Omental fat pad (tissue), 4 donors: ENCODE data around the gene NAV2. TPM values are rescaled to one million over a fixed set of nuclear protein-coding genes. Genes with fewer than 3 reads are reported as not detected.

Experiments used
- ATAC-seq: fragments of 150-250 bp; one replicate; pipeline ENCODE4 v1.9.1; 2016; ENCODE audit warnings: mild to moderate bottlenecking, moderate library complexity; ENCODE audit not compliant: low FRiP score
- DNase-seq: peaks from one replicate; pipeline ENCODE4 v3.0.0-alpha.2; 2019; ENCODE audit warnings: low spot score
- CTCF ChIP-seq, 3 donors: fragments of 450-650 bp; IDR thresholded peaks; one replicate each; pipeline ENCODE4 v1.5.1; 2016 to 2017; ENCODE audit warnings: antibody characterized with exemption in 3 of 3, mild to moderate bottlenecking in 3 of 3, moderate library complexity in 2 of 3
- total RNA-seq, 4 donors: library from RNA; depleted of rRNA; stranded (reverse); fragments of >200 nt; gene quantifications; one replicate each; pipeline ENCODE4 v1.1.0, GENCODE V29; 2016

Gene NAV2
- total RNA-seq, 4 donors from 2014 or later: 6.3 to 41.6 (median 13.0) TPM

DNA sequence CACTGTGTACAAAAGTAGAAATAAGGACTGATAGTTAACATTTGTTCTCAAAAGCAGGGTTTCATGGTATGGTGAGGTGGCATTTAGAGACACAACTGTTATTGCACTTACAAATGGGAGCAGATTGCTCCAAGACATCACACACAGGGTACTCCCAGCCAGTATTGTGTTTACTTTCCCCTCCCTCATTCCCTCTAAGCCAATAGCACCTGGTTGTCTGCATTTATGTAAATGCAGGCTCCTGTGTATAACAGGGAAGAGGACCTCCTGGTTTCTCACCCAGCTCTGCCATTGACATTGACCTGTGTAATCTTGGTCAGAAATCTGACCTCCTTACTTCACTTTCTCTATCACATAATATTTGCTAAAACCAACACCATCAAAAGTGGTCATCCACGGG is 154.4 kb downstream of the NAV2 start:
- ATAC-seq (no peak), DNase-seq (no peak)
- no peak for TF ChIP-seq CTCF (IDR thresholded peaks at IDR 0.05)

DNA sequence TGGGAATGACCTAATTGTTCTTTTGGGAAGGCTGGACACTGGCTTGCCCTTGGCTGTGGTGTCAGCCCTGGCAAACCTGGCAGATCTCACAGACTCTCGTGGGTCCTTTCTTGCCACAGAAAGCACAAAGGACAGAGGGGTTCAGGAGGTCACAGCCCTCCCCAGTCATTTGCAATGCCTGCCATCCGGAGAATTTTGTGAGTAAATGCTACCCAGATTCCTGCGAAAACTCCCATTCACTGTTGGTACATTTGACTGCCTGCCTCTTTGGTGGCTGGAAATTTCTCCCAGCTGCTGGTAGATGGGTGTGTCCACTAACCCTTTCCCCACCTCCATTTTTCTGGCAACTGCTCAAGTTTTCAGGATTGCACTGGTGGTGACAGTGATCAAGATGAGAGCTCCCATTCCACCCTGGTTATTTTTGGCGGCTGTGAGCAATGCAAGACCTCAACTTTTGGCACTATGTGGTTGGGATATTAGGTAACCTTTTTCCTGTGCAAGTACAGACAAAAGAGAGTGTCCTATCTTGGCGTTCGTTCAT is 155.7 kb downstream of the NAV2 start:
- TF ChIP-seq CTCF (IDR thresholded peaks at IDR 0.05): no peak
- ATAC-seq (no peak), DNase-seq (no peak)

GRCh38 chr11:19868871-19869270 is 156.2 kb downstream of the NAV2 start:
- ATAC-seq (no peak), DNase-seq (no peak)
- TF ChIP-seq CTCF (IDR thresholded peaks at IDR 0.05): no peak

DNA sequence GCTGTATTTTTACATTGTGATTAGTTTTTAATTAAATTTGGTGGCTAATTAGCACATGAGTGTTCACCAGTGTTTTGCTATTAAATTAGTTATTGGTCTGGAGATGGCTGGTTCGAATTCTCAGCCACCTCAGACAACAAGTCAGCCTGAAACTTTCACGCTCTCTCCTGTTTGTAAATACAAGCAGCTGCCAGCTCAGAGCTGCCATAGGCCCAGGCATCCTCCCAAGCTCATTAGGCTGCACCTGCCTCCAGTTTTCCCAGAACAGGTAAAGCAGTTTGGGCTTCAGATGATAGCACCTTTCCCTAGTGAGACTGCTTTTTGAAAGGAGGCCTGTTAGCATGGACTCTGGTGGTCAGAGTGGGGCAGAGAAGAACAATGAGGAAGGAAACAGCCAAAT is 156.8 kb downstream of the NAV2 start:
- DNase-seq: no peak
- no peak for ATAC-seq
- TF ChIP-seq CTCF (IDR thresholded peaks at IDR 0.05): no peak

DNA sequence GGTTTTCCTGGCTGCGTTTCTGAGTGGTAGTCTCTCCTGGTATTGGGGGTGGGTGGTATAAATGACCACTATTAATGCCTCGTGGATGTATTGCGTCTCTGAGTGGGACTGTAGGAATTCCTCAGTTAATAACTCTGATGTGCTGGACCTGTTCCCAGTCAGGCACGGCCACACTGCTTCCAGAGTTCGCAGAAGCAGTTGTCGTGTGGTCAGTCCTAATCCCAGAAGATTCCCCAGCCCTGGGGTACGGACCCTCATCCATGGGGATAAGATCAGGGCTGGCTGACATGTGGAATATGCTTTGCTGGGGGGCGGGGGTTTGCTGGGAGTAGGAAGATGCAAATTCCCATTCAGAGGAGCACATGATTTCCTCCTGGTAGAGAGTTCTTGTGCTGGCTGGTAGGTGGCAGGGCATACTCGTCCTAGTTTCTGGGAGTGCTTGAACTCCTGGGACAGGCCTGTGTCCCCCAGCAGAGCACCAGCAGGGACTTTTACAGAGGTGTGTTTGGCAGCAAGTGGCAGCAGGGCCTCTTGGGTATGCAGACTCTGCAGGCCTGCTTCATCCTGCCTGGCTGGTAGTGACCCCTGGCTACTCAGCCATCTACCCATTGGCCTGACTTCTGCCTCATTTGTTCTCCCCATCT is 157.4 kb downstream of the NAV2 start:
- no peak for ATAC-seq
- DNase-seq: no peak
- TF ChIP-seq CTCF (IDR thresholded peaks at IDR 0.05): no peak

- ATAC-seq (no peak), DNase-seq (no peak)
- no peak for TF ChIP-seq CTCF (IDR thresholded peaks at IDR 0.05)
Observed at GRCh38 chr11:19871531-19871930, 158.9 kb downstream of the NAV2 start.

- no peak for ATAC-seq
Observed at GRCh38 chr11:19872512-19873145, 160.0 kb downstream of the NAV2 start.

More at GRCh38 chr11:19872512-19873145, 160.0 kb downstream of the NAV2 start:
- no peak for DNase-seq
- TF ChIP-seq CTCF (IDR thresholded peaks at IDR 0.05): no peak
